GM20000 (cell line): ENCODE results near the gene NDUFA13.

Experiments used
- DNase-seq: peaks from one replicate; pipeline ENCODE4 v3.0.0; 2012; ENCODE audit warnings: low spot score
- TF ChIP-seq, protein P1 (sequence below): IDR thresholded peaks from 2 replicates; pipeline ENCODE4 v1.5.1; 2012; ENCODE audit warnings: mild to moderate bottlenecking, control low read depth; ENCODE audit errors: extremely low read depth, missing control alignments

The NDUFA13 gene

DNA sequence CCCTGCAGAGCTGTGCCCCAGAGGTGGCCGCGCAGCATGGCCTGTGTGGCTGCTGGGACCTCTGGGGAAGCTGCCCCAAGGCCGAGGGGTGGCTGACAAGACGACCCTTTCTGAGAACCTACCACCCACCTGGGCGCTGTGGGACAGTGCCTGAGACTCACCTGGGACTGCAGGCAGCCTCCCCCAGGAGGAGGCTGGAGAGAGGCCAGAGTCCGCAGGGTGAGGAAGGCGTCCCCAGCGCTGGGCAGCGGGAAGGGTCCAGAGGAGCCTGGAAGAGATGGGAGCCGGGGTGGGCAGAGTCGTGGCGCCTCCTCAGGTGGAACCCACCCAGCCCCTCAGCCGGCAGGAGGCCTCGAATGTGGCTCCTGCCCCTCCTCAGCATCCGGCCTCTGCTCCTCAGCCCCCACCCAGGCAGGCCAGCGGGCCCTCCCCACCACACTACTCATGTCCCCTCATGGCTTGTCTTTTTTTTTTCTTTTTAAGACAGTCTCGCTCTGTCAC is 47.4 kb downstream of the NDUFA13 start:
- TF ChIP-seq, protein P1, sequence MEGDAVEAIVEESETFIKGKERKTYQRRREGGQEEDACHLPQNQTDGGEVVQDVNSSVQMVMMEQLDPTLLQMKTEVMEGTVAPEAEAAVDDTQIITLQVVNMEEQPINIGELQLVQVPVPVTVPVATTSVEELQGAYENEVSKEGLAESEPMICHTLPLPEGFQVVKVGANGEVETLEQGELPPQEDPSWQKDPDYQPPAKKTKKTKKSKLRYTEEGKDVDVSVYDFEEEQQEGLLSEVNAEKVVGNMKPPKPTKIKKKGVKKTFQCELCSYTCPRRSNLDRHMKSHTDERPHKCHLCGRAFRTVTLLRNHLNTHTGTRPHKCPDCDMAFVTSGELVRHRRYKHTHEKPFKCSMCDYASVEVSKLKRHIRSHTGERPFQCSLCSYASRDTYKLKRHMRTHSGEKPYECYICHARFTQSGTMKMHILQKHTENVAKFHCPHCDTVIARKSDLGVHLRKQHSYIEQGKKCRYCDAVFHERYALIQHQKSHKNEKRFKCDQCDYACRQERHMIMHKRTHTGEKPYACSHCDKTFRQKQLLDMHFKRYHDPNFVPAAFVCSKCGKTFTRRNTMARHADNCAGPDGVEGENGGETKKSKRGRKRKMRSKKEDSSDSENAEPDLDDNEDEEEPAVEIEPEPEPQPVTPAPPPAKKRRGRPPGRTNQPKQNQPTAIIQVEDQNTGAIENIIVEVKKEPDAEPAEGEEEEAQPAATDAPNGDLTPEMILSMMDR: no peak
- no peak for DNase-seq

DNA sequence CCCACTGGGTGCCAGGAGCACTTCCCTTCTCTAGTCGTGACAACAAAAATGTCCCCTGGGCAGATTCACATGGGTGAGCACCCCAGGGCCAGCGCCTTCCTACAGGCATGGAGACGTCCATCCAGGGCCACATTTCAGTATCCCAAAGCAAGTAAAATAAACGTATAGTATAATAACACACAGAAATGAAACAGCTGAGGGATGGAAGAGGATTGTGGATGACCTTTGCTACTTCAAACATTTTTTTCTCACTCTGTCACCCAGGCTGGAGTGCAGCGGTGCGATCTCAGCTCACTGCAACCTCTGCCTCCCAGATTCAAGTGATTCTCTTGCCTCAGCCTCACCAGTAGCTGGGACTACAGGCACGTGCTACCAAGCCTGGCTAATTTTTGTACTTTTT is 50.3 kb downstream of the NDUFA13 start:
- no peak for DNase-seq
- TF ChIP-seq, protein P1: no peak

DNA sequence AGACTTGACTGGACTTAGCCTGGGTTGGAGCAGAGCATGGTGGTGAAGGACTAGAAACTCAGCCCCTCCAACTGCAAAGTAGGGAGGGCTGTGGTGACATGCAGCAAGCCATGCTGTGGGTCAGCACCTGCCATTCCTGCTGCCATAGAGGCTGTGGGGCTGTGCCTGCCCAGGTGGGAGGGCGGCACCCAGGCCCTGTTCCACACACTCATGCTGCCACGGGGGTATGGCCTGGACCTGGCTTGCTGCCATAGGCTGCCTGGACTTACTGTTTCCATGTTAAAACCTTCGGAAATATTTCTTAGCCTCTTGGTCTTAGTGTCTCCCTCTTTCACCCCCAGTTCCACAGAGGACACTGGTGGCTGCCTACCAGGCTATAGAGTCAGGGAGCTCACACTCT is 51.4 kb downstream of the NDUFA13 start:
- TF ChIP-seq, protein P1: no peak

DNA sequence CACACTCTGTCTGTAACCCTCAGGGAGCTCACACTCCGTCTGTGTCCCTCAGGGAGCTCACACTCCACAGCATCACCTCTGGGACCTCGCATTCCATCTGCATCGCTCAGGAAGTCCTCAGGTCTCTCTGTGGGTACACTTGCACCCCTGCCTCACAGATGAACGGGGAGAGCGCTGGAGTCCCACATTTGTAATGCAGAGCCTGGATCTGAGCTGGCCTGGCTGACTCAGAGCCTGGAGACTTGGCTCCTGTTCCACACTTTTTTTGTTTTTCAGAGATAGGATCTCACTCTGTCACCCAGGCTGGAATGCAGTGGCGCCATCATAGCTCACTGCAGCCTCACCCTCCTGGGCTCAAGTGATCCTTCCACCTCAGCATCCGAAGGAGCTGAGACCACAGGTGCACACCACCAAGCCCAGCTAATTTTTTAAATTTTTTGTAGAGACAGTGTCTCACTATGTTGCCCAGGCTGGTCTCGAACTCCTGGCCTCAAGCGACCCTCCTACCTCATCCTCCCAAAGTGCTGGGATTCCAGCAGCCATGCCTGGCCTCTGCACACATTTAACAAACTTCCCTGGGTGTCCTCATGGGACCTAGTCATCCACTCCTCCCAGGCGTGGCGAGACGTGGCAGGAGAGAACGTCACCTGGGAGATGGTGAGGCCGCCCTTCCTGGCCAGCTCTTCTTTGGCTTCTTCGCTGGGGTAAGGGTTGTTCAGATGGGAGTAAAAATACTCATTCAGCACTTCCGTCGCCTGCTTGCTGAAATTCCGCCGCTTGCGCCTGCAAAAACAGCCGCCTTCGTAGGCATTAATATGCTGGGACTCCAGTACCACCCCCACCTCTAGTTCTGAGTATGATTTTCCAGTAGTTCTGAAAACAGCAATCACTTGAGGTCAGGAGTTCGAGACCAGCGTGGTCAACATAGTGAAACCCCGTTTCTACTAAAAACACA is 53.1 kb downstream of the NDUFA13 start:
- DNase-seq: no peak
- TF ChIP-seq, protein P1: no peak

More for the DNA sequence above, 51.4 kb downstream of the NDUFA13 start:
- DNase-seq: no peak

DNA sequence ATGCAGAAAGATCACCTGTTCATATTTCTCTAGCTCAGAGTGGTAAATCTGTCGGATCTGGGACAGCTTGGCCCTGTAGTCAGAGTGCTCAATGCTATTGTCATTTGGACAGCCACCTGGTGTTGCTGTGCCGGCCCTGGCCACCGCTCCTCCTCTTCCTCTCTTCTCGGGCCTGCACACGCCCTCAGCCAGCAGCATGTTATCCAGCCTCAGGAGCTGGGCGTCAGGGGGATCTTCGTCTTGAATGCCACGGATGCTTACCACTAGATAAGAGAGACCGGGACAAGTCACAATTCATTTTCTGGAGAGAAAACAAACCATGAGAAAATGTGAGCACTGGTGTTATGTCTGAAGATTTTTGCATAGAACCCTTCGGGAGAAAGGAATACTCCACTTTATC is 54.5 kb downstream of the NDUFA13 start:
- no peak for DNase-seq
- TF ChIP-seq, protein P1: no peak

DNA sequence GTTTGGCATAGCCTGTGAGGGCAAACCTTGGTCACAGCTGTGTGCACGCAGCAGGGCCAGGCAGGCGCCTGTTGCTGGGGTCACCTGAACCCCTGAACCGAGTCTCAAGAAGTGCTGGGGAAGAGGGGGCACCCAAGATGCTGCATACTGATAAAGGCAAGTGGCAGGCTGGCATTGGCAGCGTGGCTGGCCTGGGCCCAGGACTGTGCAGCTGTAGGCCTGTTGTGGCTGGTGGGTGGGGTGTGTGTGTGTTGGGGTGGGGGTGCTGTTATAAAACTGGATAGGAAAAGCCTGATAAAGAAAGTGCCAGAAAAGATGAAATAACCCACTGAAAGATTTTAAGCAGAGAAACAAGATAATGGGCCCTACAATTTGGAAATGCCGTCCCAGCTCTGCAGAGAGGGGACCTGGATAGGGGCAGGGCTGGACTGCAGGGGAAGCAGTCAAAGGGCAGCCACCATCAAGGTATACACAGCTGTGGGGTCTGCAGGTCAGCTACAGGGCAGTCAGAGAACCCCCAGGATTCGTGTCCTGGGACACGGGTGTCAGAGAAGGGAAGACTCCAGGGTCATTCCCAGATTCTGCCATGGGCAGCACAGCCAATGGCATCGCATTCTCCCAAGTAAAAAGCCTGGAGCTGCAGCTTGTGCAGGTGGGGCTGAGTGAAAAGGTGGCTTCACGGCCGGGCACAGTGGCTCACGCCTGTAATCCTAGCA is 55.2 kb downstream of the NDUFA13 start:
- no peak for DNase-seq
- TF ChIP-seq, protein P1: no peak

DNA sequence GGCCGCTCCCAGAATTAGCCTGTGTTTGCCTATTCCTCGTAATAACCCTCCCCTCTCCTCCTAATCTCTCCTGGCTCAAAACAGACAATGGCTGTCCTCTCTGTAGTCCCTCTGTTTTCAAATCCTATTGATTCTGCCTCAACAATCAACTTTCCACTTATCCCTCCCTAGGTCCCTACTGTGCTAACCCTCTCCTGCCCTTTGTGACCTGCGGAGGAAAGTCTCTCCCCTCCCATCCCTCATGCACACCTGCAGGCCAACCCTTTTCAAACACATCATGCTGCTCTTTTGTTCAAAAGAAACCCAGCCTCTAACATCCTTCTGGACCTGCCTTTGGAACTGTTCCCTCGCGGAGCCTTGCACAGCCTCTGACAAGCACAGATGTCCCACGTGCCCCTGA is 59.4 kb downstream of the NDUFA13 start:
- TF ChIP-seq, protein P1: no peak
- DNase-seq: no peak
